Thyroid gland (tissue), 4 donors: ENCODE measurements around the gene RABGAP1. TPM values are rescaled to one million over a fixed set of nuclear protein-coding genes. Genes with fewer than 3 reads are reported as not detected.
A peak's percentile ranks its signal among the peaks of the same experiment; 100 is the strongest.

Experiments used
- DNase-seq, 2 donors: peaks; one replicate each; pipeline ENCODE4 v3.0.0-alpha.2; 2019
- H3K27ac ChIP-seq, 3 donors: fragments of 200-600 bp; sonication (generic); 1 replicate in 2 of 3; 2 replicates in 1 of 3; pipeline ENCODE4 v1.5.1; 2016 to 2019; ENCODE audit warnings: mild to moderate bottlenecking in 1 of 3, moderate library complexity in 1 of 3
- H3K27me3 ChIP-seq: fragments of 200-600 bp; sonication (generic); one replicate; pipeline ENCODE4 v1.5.1; 2019
- H3K36me3 ChIP-seq, 2 donors: fragments of 200-600 bp; sonication (generic); one replicate each; pipeline ENCODE4 v1.5.1; 2016 to 2019
- H3K4me1 ChIP-seq, 2 donors: fragments of 200-600 bp; sonication (generic); one replicate each; pipeline ENCODE4 v1.5.1; 2017 to 2019
- H3K4me3 ChIP-seq, 3 donors: fragments of 200-600 bp; sonication (generic); replicated peaks in 1 of 3; 1 replicate in 2 of 3; 2 replicates in 1 of 3; pipeline ENCODE4 v1.5.1; 2016; ENCODE audit warnings: mild to moderate bottlenecking in 1 of 3
- H3K9me3 ChIP-seq: fragments of 200-600 bp; sonication (generic); one replicate; pipeline ENCODE4 v1.5.1; 2017
- POLR2A ChIP-seq, 2 donors: fragments of 450-650 bp; IDR thresholded peaks; one replicate each; pipeline ENCODE4 v1.6.1; 2017; ENCODE audit warnings: antibody characterized with exemption in 2 of 2, mild to moderate bottlenecking in 2 of 2, moderate library complexity in 1 of 2
- WGBS, 2 donors: methylation state at CpG; one replicate each; pipeline ENCODE4 v1.1.5; 2017; 5-methylcytosine and 5-hydroxymethylcytosine counted together
- intact Hi-C: fragments of 100-400 bp; cut with DNase I; formaldehyde crosslinking; loops from one replicate; pipeline ENCODE4 v1.15.1; 2023
- total RNA-seq, 4 donors: library from RNA; depleted of rRNA; stranded (reverse); fragments of >200 nt; gene quantifications; one replicate each; pipeline ENCODE4 v1.2.3, GENCODE V29; 2016
- TF ChIP-seq, protein P1 (sequence below), 6 experiments: fragments of 200-600 bp in 3 of 6; fragments of 450-650 bp in 3 of 6; sonication (generic) in 3 of 6; IDR thresholded peaks; one replicate each; pipeline ENCODE4 v1.5.1; 2016 to 2019; ENCODE audit warnings: antibody characterized with exemption in 6 of 6, mild to moderate bottlenecking in 2 of 6, inconsistent platforms in 1 of 6, moderate library complexity in 1 of 6

RABGAP1 gene
- total RNA-seq, 4 donors from 2014 or later = 90.7 to 144 (median 127) TPM

DNA sequence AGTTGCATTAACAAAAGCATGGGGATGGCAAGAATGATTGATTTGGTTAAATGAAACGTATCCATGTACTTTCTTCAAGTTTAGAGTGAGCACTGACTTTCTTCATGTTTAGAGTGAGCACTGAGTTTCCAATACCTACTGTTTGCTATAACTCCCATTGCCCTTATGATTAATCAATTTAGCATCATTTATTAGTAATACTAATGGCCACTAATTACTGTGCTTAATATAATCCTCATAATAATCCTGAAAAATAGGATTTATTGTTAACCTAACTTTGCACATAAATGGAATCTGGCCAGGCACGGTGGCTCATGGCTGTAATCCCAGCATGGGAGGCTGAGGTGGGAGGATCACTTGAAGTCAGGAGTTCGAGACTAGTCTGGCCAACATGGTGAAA is 70.6 kb downstream of the RABGAP1 start:
- peak overlapping the region; percentile 55 to 88 (median 75) for H3K27ac ChIP-seq
- H3K27me3 ChIP-seq = no peaks in the 10 kb centered on the region
- WGBS, 2 donors = 97 to 98% methylated on average over 3 of the region's 3 CpGs
- H3K9me3 ChIP-seq = no peaks in the 10 kb centered on the region
- intact Hi-C loops = no loop called here
- no peak for DNase-seq
- H3K4me3 ChIP-seq = no peak overlapping the region
- H3K36me3 ChIP-seq = peaks cover 3 to 17% of the 10 kb centered on the region in 2 donors
- peaks cover 38 to 40% of the 10 kb centered on the region in 2 donors for H3K4me1 ChIP-seq
- TF ChIP-seq, protein P1, sequence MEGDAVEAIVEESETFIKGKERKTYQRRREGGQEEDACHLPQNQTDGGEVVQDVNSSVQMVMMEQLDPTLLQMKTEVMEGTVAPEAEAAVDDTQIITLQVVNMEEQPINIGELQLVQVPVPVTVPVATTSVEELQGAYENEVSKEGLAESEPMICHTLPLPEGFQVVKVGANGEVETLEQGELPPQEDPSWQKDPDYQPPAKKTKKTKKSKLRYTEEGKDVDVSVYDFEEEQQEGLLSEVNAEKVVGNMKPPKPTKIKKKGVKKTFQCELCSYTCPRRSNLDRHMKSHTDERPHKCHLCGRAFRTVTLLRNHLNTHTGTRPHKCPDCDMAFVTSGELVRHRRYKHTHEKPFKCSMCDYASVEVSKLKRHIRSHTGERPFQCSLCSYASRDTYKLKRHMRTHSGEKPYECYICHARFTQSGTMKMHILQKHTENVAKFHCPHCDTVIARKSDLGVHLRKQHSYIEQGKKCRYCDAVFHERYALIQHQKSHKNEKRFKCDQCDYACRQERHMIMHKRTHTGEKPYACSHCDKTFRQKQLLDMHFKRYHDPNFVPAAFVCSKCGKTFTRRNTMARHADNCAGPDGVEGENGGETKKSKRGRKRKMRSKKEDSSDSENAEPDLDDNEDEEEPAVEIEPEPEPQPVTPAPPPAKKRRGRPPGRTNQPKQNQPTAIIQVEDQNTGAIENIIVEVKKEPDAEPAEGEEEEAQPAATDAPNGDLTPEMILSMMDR (IDR thresholded peaks at IDR 0.05) = no peak
- no peak for TF ChIP-seq POLR2A (IDR thresholded peaks at IDR 0.05)

DNA sequence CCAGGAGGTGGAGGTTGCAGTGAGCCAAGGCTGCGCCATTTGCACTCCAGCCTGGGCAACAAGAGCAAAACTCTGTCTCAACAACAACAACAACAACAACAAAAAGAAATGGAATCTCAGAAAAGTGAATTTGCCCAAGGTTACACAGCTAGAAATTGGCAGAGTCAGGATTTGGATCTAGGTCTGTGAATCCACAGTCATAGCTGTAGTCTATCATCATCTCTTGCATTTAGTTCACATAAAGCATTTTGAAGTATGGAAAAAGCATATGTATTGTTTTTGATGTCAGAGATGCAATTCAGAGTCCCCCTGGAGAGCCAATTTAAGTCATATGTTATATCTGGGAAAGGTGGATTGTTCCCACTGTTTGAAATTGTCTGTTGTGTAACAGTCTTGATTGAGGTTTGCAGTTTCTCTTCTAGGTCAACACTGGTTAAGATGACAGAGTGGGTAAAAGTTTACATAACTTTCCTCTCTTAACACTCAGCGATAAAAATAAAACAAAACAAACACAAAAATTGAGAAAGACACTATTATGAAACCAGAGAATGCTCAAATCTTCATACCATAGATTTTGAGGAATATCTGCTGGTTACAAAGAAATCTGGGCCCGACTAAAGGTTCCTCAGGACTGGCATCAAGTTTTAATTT is 71.2 kb downstream of the RABGAP1 start:
- WGBS, 2 donors = 79 to 84% methylated on average over 3 of the region's 3 CpGs
- intact Hi-C loops = no loop called here
- TF ChIP-seq, protein P1 (IDR thresholded peaks at IDR 0.05) = no peak
- no peak for TF ChIP-seq POLR2A (IDR thresholded peaks at IDR 0.05)
- peak overlapping the region; percentile 55 to 88 (median 75) for H3K27ac ChIP-seq
- no peak overlapping the region for H3K4me3 ChIP-seq
- H3K27me3 ChIP-seq = no peaks in the 10 kb centered on the region
- H3K36me3 ChIP-seq = peaks cover 7 to 17% of the 10 kb centered on the region in 2 donors
- H3K4me1 ChIP-seq = peaks cover 44 to 46% of the 10 kb centered on the region in 2 donors
- DNase-seq = no peak
- H3K9me3 ChIP-seq = no peaks in the 10 kb centered on the region

DNA sequence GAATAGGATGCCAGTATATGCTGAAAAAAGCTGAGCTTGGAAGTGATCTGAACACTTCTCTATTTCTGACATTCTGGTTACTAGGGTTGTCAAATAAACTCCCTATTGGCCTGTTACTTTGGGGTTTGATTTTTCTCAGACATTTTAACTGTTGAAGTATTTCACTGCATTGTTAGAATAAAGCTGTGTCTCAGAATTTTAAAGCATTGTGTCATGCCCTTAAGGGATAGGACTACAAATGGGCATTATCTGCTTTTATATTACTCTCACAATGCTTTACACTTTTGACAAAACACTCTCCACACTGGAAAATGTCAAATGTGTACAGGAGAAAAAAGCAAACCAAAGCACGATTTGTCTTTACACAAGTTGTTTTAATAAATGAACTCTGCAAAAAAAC is 75.8 kb downstream of the RABGAP1 start:
- no peak for DNase-seq
- peaks cover 31 to 36% of the 10 kb centered on the region in 2 donors for H3K4me1 ChIP-seq
- no peak overlapping the region for H3K4me3 ChIP-seq
- peak overlapping the region; percentile 1 to 64 (median 46) for H3K27ac ChIP-seq
- 63 to 65% methylated on average over 1 of the region's 1 CpG for WGBS, 2 donors
- peaks cover 10 to 17% of the 10 kb centered on the region in 2 donors for H3K36me3 ChIP-seq
- intact Hi-C loops = no loop called here
- TF ChIP-seq, protein P1 (IDR thresholded peaks at IDR 0.05) = no peak
- no peak for TF ChIP-seq POLR2A (IDR thresholded peaks at IDR 0.05)
- no peaks in the 10 kb centered on the region for H3K9me3 ChIP-seq
- no peaks in the 10 kb centered on the region for H3K27me3 ChIP-seq

DNA sequence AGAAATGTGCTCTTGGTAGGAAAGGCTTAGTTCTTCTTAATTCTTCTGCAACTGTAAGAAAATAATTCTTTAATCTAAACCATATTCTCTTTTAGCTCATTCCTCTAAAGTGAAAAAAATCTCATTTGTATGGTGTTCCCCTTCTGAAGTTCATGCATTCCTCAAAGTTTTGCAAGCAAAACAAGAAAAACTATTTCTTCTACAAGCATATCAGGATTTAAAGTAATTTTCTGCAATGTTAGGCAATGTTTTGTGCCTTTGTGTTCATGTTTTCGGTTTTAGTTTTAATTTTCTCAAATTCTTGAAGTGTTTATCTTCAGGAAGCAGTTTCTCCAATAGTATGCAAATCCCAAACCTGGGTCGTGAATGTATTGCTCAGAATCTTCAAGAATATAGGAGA is 80.0 kb downstream of the RABGAP1 start:
- Histone ChIP-seq H3K27ac (peak overlapping the region; percentile 57 to 64 (median 60)), H3K4me1 (peaks cover 20 to 26% of the 10 kb centered on the region in 2 donors), H3K27me3 (no peaks in the 10 kb centered on the region), H3K36me3 (peaks cover 5 to 13% of the 10 kb centered on the region in 2 donors), H3K4me3 (no peak overlapping the region), H3K9me3 (no peaks in the 10 kb centered on the region)
- intact Hi-C loops = no loop called here
- DNase-seq = no peak
- 85 to 87% methylated on average over 2 of the region's 2 CpGs for WGBS, 2 donors
- TF ChIP-seq POLR2A (IDR thresholded peaks at IDR 0.05) = no peak
- TF ChIP-seq, protein P1 (IDR thresholded peaks at IDR 0.05) = no peak

DNA sequence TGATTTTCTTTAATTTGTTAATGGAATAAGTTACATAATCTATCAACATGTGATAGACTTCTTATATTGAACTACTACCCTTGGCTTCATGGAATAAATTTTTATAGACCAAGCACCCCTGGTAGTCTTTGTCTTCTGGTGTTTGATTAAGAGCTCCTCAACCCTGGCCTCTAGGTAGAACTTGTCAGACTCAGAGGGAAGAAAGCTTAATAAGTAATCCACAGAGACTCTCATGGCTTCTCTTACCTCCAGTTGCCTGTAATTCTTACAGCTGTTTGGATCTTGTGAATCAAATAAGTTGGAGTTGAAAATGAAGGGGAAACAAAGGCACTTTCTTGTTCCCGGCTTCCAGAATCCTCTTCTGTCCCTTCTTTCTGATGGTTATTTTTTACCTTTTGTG is 85.6 kb downstream of the RABGAP1 start:
- no peak for DNase-seq
- H3K27me3 ChIP-seq = no peaks in the 10 kb centered on the region
- H3K9me3 ChIP-seq = no peaks in the 10 kb centered on the region
- peaks cover 0 to 3% of the 10 kb centered on the region in 2 donors for H3K36me3 ChIP-seq
- H3K4me1 ChIP-seq = peaks cover 18 to 21% of the 10 kb centered on the region in 2 donors
- WGBS, 2 donors = 98 to 100% methylated on average over 1 of the region's 1 CpG
- no peak overlapping the region for H3K4me3 ChIP-seq
- no peak for TF ChIP-seq POLR2A (IDR thresholded peaks at IDR 0.05)
- TF ChIP-seq, protein P1 (IDR thresholded peaks at IDR 0.05) = no peak
- no peak overlapping the region for H3K27ac ChIP-seq
- intact Hi-C loops = no loop called here
